ENCODE measurements around the gene TENM3. TPM values are rescaled to one million over a fixed set of nuclear protein-coding genes. Genes with fewer than 3 reads are reported as not detected.
A peak's percentile ranks its signal among the peaks of the same experiment; 100 is the strongest.

Gene TENM3
- total RNA-seq, 1 experiment from 2014 or later, result 71.0 TPM

DNA sequence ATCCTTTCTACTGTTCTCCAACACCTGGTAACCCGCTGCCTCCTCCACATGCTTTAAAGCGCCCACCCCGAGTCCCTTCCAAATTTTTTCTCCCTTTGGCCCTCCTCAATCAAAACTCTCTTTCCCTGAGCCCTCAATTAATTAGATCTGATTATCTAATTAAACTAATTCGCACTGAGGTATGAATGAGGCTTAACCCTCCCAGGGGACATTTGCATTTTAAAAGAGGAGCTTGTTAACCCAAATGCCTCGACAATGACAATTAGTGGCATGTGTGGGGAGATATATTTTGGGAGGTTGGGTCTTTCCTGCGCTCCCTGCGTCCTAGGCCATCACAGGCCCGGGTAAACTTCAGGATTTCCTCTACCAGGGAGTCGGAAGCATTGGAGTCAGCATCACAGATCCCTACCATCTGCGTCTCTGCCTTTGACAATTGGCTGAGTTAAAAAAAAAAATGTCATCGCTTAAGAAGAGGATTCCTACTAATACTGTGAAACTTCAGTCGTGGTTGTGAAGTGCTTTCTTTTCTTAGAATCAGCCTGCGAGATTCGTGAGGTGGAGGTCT lies 50.6 kb downstream of the TENM3 start:
- no peaks in the 10 kb centered on the region for H3K27me3 Mint-ChIP-seq (ENCODE audit: low read depth)
- peaks cover 29% of the 10 kb centered on the region for H3K4me1 Mint-ChIP-seq
- H3K9me3 Mint-ChIP-seq, result no peaks in the 10 kb centered on the region
- ATAC-seq, result peak; percentile 72
- H3K27ac Mint-ChIP-seq, result peak overlapping the region; percentile 11; the same call in 1 of the 2 replicates
- DNase-seq (ENCODE audit: low spot score), result no peak
- no peak overlapping the region for H3K4me3 Mint-ChIP-seq
- ChIA-PET POLR2A (no interaction called here), CTCF (no interaction called here)
- no peaks in the 10 kb centered on the region for H3K36me3 Mint-ChIP-seq
- TF ChIP-seq, protein P1, sequence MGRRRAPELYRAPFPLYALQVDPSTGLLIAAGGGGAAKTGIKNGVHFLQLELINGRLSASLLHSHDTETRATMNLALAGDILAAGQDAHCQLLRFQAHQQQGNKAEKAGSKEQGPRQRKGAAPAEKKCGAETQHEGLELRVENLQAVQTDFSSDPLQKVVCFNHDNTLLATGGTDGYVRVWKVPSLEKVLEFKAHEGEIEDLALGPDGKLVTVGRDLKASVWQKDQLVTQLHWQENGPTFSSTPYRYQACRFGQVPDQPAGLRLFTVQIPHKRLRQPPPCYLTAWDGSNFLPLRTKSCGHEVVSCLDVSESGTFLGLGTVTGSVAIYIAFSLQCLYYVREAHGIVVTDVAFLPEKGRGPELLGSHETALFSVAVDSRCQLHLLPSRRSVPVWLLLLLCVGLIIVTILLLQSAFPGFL (CRISPR knock-in tag; IDR thresholded peaks at IDR 0.05; ENCODE audit: borderline replicate concordance), result no peak
- TF ChIP-seq PRDM15 (CRISPR knock-in tag; IDR thresholded peaks at IDR 0.05) (no peak), CREM (CRISPR knock-in tag; IDR thresholded peaks at IDR 0.05) (no peak), SMAD3 (CRISPR knock-in tag; IDR thresholded peaks at IDR 0.05; ENCODE audit: borderline replicate concordance) (no peak), ZNF219 (CRISPR knock-in tag; IDR thresholded peaks at IDR 0.05; ENCODE audit: borderline replicate concordance) (no peak)
- TF ChIP-seq, protein P2, sequence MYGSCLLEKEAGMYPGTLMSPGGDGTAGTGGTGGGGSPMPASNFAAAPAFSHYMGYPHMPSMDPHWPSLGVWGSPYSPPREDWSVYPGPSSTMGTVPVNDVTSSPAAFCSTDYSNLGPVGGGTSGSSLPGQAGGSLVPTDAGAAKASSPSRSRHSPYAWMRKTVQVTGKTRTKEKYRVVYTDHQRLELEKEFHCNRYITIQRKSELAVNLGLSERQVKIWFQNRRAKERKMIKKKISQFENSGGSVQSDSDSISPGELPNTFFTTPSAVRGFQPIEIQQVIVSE (CRISPR knock-in tag; IDR thresholded peaks at IDR 0.05; ENCODE audit: borderline replicate concordance), result no peak

GRCh38 chr4:182294451-182294850 lies 51.2 kb downstream of the TENM3 start:
- DNase-seq (ENCODE audit: low spot score) (no peak), ATAC-seq (no peak)
- Mint-ChIP-seq H3K36me3 (no peaks in the 10 kb centered on the region), H3K4me1 (peaks cover 29% of the 10 kb centered on the region), H3K27me3 (ENCODE audit: low read depth) (no peaks in the 10 kb centered on the region), H3K9me3 (no peaks in the 10 kb centered on the region), H3K27ac (peak overlapping the region; percentile 44), H3K4me3 (no peak overlapping the region)
- CTCF ChIA-PET, result no interaction called here
- POLR2A ChIA-PET, result no interaction called here
- TF ChIP-seq RORB (CRISPR knock-in tag; IDR thresholded peaks at IDR 0.05), result no peak
- TF ChIP-seq ZBTB21 (CRISPR knock-in tag; IDR thresholded peaks at IDR 0.05; ENCODE audit: borderline replicate concordance), result no peak
- no peak for TF ChIP-seq TEAD1 (CRISPR knock-in tag; IDR thresholded peaks at IDR 0.05)
- TF ChIP-seq TEAD4 (CRISPR knock-in tag; IDR thresholded peaks at IDR 0.05), result no peak
- no peak for TF ChIP-seq MYBL2 (CRISPR knock-in tag; IDR thresholded peaks at IDR 0.05)
- TF ChIP-seq, protein P3, sequence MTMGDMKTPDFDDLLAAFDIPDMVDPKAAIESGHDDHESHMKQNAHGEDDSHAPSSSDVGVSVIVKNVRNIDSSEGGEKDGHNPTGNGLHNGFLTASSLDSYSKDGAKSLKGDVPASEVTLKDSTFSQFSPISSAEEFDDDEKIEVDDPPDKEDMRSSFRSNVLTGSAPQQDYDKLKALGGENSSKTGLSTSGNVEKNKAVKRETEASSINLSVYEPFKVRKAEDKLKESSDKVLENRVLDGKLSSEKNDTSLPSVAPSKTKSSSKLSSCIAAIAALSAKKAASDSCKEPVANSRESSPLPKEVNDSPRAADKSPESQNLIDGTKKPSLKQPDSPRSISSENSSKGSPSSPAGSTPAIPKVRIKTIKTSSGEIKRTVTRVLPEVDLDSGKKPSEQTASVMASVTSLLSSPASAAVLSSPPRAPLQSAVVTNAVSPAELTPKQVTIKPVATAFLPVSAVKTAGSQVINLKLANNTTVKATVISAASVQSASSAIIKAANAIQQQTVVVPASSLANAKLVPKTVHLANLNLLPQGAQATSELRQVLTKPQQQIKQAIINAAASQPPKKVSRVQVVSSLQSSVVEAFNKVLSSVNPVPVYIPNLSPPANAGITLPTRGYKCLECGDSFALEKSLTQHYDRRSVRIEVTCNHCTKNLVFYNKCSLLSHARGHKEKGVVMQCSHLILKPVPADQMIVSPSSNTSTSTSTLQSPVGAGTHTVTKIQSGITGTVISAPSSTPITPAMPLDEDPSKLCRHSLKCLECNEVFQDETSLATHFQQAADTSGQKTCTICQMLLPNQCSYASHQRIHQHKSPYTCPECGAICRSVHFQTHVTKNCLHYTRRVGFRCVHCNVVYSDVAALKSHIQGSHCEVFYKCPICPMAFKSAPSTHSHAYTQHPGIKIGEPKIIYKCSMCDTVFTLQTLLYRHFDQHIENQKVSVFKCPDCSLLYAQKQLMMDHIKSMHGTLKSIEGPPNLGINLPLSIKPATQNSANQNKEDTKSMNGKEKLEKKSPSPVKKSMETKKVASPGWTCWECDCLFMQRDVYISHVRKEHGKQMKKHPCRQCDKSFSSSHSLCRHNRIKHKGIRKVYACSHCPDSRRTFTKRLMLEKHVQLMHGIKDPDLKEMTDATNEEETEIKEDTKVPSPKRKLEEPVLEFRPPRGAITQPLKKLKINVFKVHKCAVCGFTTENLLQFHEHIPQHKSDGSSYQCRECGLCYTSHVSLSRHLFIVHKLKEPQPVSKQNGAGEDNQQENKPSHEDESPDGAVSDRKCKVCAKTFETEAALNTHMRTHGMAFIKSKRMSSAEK (CRISPR knock-in tag; IDR thresholded peaks at IDR 0.05; ENCODE audit: borderline replicate concordance), result no peak
- no peak for TF ChIP-seq ZBTB43 (CRISPR knock-in tag; IDR thresholded peaks at IDR 0.05)
- TF ChIP-seq SMAD3 (CRISPR knock-in tag; IDR thresholded peaks at IDR 0.05; ENCODE audit: borderline replicate concordance), result no peak
- no peak for TF ChIP-seq IRF2 (CRISPR knock-in tag; IDR thresholded peaks at IDR 0.05; ENCODE audit: borderline replicate concordance, low read depth)
- no peak for TF ChIP-seq CREB1 (CRISPR knock-in tag; IDR thresholded peaks at IDR 0.05)
- no peak for TF ChIP-seq MXD4 (CRISPR knock-in tag; IDR thresholded peaks at IDR 0.05; ENCODE audit: borderline replicate concordance)
- TF ChIP-seq FOXP1 (CRISPR knock-in tag; IDR thresholded peaks at IDR 0.05; ENCODE audit: borderline replicate concordance), result no peak
- TF ChIP-seq, protein P4, sequence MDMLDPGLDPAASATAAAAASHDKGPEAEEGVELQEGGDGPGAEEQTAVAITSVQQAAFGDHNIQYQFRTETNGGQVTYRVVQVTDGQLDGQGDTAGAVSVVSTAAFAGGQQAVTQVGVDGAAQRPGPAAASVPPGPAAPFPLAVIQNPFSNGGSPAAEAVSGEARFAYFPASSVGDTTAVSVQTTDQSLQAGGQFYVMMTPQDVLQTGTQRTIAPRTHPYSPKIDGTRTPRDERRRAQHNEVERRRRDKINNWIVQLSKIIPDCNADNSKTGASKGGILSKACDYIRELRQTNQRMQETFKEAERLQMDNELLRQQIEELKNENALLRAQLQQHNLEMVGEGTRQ (CRISPR knock-in tag; IDR thresholded peaks at IDR 0.05), result no peak
- TF ChIP-seq GTF2I (CRISPR knock-in tag; conservative IDR thresholded peaks at IDR 0.05), result no peak
- TF ChIP-seq ZNF121 (CRISPR knock-in tag; IDR thresholded peaks at IDR 0.05), result no peak
- TF ChIP-seq ESRRA (CRISPR knock-in tag; IDR thresholded peaks at IDR 0.05; ENCODE audit: borderline replicate concordance), result no peak
- TF ChIP-seq NFYB (CRISPR knock-in tag; conservative IDR thresholded peaks at IDR 0.05; ENCODE audit: low read depth), result no peak
- TF ChIP-seq, protein P5, sequence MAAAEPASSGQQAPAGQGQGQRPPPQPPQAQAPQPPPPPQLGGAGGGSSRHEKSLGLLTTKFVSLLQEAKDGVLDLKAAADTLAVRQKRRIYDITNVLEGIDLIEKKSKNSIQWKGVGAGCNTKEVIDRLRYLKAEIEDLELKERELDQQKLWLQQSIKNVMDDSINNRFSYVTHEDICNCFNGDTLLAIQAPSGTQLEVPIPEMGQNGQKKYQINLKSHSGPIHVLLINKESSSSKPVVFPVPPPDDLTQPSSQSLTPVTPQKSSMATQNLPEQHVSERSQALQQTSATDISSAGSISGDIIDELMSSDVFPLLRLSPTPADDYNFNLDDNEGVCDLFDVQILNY (CRISPR knock-in tag; IDR thresholded peaks at IDR 0.05), result no peak
